Measurements from ENCODE around the gene TGFBR2. TPM values are rescaled to one million over a fixed set of nuclear protein-coding genes. Genes with fewer than 3 reads are reported as not detected.
A peak's percentile ranks its signal among the peaks of the same experiment; 100 is the strongest.

The TGFBR2 gene
- total RNA-seq, 1 donor from 2014 or later: 144 TPM

DNA sequence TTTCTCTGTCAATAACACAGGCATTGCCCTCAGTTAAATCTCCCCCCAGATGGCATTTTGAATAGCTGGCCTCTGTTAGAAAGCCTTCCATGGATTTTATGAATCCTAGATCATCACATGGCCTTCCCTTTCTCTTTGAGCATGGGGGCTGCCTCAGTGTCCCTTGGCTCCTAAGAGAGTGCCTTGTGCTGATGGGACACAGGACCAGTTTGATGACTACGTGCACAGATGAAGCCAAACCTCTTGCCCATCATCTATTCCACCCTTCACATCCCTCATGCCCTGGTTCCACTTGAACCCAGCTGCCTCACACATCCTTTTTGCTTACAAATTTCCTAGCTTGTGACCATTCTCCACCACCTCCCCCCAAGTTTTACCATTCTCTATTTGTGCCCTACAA, 12.9 kb downstream of the TGFBR2 start:
- H3K36me3 ChIP-seq: peaks cover 9% of the 10 kb centered on the region
- DNase-seq: no peak
- H3K4me1 ChIP-seq: peaks cover 100% of the 10 kb centered on the region
- H3K27me3 ChIP-seq (ENCODE audit: low read depth): no peaks in the 10 kb centered on the region
- peak overlapping the region; percentile 1 for H3K27ac ChIP-seq (replicated peaks)
- TF ChIP-seq, protein P1, sequence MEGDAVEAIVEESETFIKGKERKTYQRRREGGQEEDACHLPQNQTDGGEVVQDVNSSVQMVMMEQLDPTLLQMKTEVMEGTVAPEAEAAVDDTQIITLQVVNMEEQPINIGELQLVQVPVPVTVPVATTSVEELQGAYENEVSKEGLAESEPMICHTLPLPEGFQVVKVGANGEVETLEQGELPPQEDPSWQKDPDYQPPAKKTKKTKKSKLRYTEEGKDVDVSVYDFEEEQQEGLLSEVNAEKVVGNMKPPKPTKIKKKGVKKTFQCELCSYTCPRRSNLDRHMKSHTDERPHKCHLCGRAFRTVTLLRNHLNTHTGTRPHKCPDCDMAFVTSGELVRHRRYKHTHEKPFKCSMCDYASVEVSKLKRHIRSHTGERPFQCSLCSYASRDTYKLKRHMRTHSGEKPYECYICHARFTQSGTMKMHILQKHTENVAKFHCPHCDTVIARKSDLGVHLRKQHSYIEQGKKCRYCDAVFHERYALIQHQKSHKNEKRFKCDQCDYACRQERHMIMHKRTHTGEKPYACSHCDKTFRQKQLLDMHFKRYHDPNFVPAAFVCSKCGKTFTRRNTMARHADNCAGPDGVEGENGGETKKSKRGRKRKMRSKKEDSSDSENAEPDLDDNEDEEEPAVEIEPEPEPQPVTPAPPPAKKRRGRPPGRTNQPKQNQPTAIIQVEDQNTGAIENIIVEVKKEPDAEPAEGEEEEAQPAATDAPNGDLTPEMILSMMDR (IDR thresholded peaks at IDR 0.05; ENCODE audit: borderline replicate concordance): no peak
- intact Hi-C loops (cut with micrococcal nuclease): no loop called here
- no peak overlapping the region for H3K4me3 ChIP-seq
- no peaks in the 10 kb centered on the region for H3K9me3 ChIP-seq (replicated peaks)

DNA sequence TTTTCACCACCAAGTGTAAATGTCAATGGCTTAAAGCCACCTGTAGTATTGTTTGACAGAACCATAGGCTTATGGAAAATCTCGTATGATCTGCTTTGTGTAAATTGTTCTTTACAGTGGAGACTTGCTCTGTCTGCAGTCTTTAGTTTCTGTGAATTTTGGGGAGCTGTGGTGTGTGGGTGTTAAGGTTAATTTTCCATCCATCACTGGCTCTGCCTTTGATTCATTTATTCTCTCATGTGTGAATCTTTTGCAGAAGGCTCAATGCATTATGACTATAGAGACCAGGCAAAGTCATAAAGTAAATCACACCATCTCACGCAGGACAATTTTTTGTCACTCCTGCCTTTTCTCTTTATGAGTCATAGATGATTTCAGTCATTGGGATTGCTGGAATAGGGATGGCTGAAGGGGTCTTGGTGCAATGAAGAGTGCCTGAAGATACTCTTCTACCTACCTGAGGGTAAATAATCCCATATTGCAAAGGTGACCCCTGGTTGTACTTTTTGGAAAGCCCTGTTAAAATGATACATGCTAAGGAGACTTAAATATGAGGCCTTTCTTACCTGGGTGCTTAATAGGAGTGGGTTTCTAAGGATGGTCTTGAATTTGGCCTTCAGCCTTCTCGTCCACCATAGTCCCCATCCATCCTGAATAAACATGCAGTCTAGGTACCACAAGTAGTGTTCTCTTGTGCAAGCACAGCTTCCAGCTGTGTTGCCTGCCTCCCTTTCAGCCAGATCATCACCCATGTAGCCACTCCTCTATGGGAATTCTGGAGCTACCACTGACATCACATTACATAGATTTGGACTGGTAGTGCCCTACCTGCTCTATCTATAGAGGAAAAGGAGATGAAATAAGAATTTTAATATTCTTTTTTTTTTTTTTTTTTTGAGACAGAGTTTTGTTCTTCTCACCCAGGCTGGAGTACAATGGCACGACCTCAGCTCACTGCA, 14.3 kb downstream of the TGFBR2 start:
- TF ChIP-seq, protein P1 (IDR thresholded peaks at IDR 0.05; ENCODE audit: borderline replicate concordance): no peak
- intact Hi-C loops (cut with micrococcal nuclease): no loop called here
- Histone ChIP-seq H3K36me3 (peaks cover 11% of the 10 kb centered on the region), H3K4me1 (peaks cover 100% of the 10 kb centered on the region), H3K9me3 (replicated peaks) (no peaks in the 10 kb centered on the region), H3K27ac (replicated peaks) (peak overlapping the region; percentile 85), H3K4me3 (no peak overlapping the region), H3K27me3 (ENCODE audit: low read depth) (no peaks in the 10 kb centered on the region)
- no peak for DNase-seq

- H3K9me3 ChIP-seq (replicated peaks): no peaks in the 10 kb centered on the region
- H3K27me3 ChIP-seq (ENCODE audit: low read depth): no peaks in the 10 kb centered on the region
- TF ChIP-seq, protein P1 (IDR thresholded peaks at IDR 0.05; ENCODE audit: borderline replicate concordance): no peak
- no peak for DNase-seq
- H3K4me1 ChIP-seq: peaks cover 100% of the 10 kb centered on the region
- intact Hi-C loops (cut with micrococcal nuclease): no loop called here
- H3K27ac ChIP-seq (replicated peaks): peak overlapping the region; percentile 85
- peaks cover 11% of the 10 kb centered on the region for H3K36me3 ChIP-seq
- peak overlapping the region; percentile 8 for H3K4me3 ChIP-seq
These were observed 15.2 kb downstream of the TGFBR2 start for GRCh38 chr3:30621576-30621975.

DNA sequence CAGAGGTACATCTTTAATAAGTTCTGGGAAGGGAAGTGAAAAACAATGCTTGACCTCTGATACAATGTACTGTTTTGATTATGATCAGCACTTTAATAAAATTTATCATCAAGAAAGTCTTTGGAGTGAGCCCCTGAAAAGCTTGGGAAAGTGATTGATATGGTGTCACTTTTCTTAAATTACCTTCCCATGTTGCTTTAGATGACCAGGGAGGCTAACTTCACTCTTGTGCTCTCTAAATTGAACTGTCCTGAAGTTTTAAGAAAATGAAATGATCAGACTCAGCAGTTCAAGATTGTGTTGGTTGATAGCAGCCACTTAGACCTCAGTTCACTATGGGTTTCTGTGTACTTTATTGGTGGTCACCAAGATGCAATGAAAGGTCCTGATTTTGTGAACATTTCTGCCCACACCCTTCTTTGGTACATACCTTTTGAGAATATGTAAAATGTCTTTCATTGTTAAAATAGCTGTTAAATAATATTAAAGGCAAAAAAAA, 15.7 kb downstream of the TGFBR2 start:
- Histone ChIP-seq H3K4me3 (peak overlapping the region; percentile 8), H3K27ac (replicated peaks) (peak overlapping the region; percentile 85), H3K36me3 (peaks cover 11% of the 10 kb centered on the region), H3K9me3 (replicated peaks) (no peaks in the 10 kb centered on the region), H3K4me1 (peaks cover 100% of the 10 kb centered on the region), H3K27me3 (ENCODE audit: low read depth) (no peaks in the 10 kb centered on the region)
- DNase-seq: no peak
- TF ChIP-seq, protein P1 (IDR thresholded peaks at IDR 0.05; ENCODE audit: borderline replicate concordance): no peak
- intact Hi-C loops (cut with micrococcal nuclease): no loop called here

DNA sequence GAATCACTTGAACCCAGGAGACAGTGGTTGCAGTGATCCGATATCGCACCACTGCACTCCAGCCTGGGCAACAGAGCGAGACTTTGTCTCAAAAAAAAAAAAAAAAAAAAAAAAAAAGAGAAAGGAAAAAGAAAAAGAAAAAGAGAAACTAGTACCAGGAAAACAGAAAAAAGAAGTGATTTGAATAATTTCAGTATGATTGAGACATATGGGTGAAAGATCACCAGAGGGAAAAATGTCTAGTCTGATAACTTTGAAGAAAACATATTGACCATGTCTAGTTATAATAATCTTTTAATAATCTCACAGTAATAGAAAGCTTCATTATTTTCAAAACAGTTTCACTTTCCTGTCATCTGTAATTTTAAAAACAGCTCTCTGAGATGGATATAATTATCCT, 16.4 kb downstream of the TGFBR2 start:
- intact Hi-C loops (cut with micrococcal nuclease): no loop called here

More for the DNA sequence above, 16.4 kb downstream of the TGFBR2 start:
- Histone ChIP-seq H3K4me1 (peaks cover 100% of the 10 kb centered on the region), H3K27ac (replicated peaks) (peak overlapping the region; percentile 85), H3K4me3 (no peak overlapping the region), H3K36me3 (peaks cover 11% of the 10 kb centered on the region), H3K9me3 (replicated peaks) (no peaks in the 10 kb centered on the region), H3K27me3 (ENCODE audit: low read depth) (no peaks in the 10 kb centered on the region)
- DNase-seq: no peak
- TF ChIP-seq, protein P1 (IDR thresholded peaks at IDR 0.05; ENCODE audit: borderline replicate concordance): no peak

All from left ventricle myocardium inferior (tissue), 1 donor.